IPS-NIHi7 (cell line): ENCODE data around the gene PODNL1.
"Not testable (repeated sequence)": the region's sequence is repeated elsewhere in the genome, so short reads cannot be mapped to it uniquely, and the experiment has no call there.

ENCODE experiments used
- DNase-seq: peaks from one replicate; pipeline ENCODE4 v3.0.0; 2012; ENCODE audit warnings: mixed read lengths; ENCODE audit errors: extremely low spot score

PODNL1 gene

GRCh38 chr19:13938301-13939064 lies at the start of gene PODNL1:
PODNL1 (minus strand) TSS chr19:13938417; CDS start chr19:13938181, 236 bp downstream.
- no peak for DNase-seq

GRCh38 chr19:13987101-13987890 lies 49.1 kb upstream of the PODNL1 start:
- no peak for DNase-seq

GRCh38 chr19:13986348-13986904 lies 48.2 kb upstream of the PODNL1 start:
- peak; percentile 88 for DNase-seq

GRCh38 chr19:13985771-13986347 lies 47.6 kb upstream of the PODNL1 start:
- DNase-seq: peak; percentile 52

- DNase-seq: no peak
Measured at GRCh38 chr19:13984875-13985741, 46.9 kb upstream of the PODNL1 start.

- DNase-seq: no peak
Measured at GRCh38 chr19:13984186-13984585, 46.0 kb upstream of the PODNL1 start.

GRCh38 chr19:13983213-13983889 lies 45.1 kb upstream of the PODNL1 start:
- no peak for DNase-seq

GRCh38 chr19:13982773-13983172 lies 44.6 kb upstream of the PODNL1 start:
- no peak for DNase-seq

- DNase-seq: no peak
Measured at GRCh38 chr19:13981988-13982501, 43.8 kb upstream of the PODNL1 start.

GRCh38 chr19:13981467-13981866 lies 43.2 kb upstream of the PODNL1 start:
- DNase-seq: no peak

- DNase-seq: no peak
Measured at GRCh38 chr19:13981021-13981420, 42.8 kb upstream of the PODNL1 start.

- DNase-seq: no peak
Measured at GRCh38 chr19:13980340-13980739, 42.1 kb upstream of the PODNL1 start.

- no peak for DNase-seq
Measured at GRCh38 chr19:13979686-13980085, 41.5 kb upstream of the PODNL1 start.

- DNase-seq: no peak
Measured at GRCh38 chr19:13979244-13979615, 41.0 kb upstream of the PODNL1 start.

- peak; percentile 98 for DNase-seq
Measured at GRCh38 chr19:13978351-13979243, 40.4 kb upstream of the PODNL1 start.

- no peak for DNase-seq
Measured at GRCh38 chr19:13977803-13978202, 39.6 kb upstream of the PODNL1 start.

- no peak for DNase-seq
Measured at GRCh38 chr19:13976446-13976845, 38.2 kb upstream of the PODNL1 start.

- DNase-seq: no peak
Measured at GRCh38 chr19:13975870-13976269, 37.7 kb upstream of the PODNL1 start.

- peak; percentile 93 for DNase-seq
Measured at GRCh38 chr19:13974073-13974472, 35.9 kb upstream of the PODNL1 start.

- DNase-seq: not testable (repeated sequence)
Measured at GRCh38 chr19:13973479-13973878, 35.3 kb upstream of the PODNL1 start.
